K562 (cell line): ENCODE results near the gene TNFRSF19. TPM values are rescaled to one million over a fixed set of nuclear protein-coding genes. Genes with fewer than 3 reads are reported as not detected.

Experiments used
- ATAC-seq: fragments of 200-7000 bp; cut with Tn5 transposase; 3 replicates; pipeline ENCODE4 v1.9.1; 2020; ENCODE audit warnings: moderate library complexity
- BruUV-seq: library from RNA; stranded (reverse); fragments of 400-500 nt; replicated peaks from 2 replicates; lab custom pipeline; 2021; lab: Mats Ljungman, UMichigan
- CTCF ChIA-PET: fragments of 300-600 bp; formaldehyde crosslinking; extraction: SDS; loops from one replicate; lab custom pipeline; 2021; ENCODE audit warnings: low intra/inter-chr PET ratio; lab: Yijun Ruan, JAX
- POLR2A ChIA-PET: fragments of 300-600, 350-650 bp; sonication (Branson Sonifier 250); formaldehyde crosslinking; extraction: SDS; loops from one replicate; lab custom pipeline; 2021; ENCODE audit warnings: antibody characterized with exemption, inconsistent platforms; lab: Yijun Ruan, JAX
- DNase-seq, 4 experiments: peaks; one replicate each; pipeline versions ENCODE4 v3.0.0 to v3.0.0-alpha.2; 2011 to 2018; ENCODE audit warnings: low spot score in 3 of 4, mixed read lengths in 3 of 4; ENCODE audit errors: extremely low read depth in 1 of 4
- FAIRE-seq: peaks from 2 replicates; lab custom pipeline; 2011; peaks lifted over from hg19 to GRCh38; lab: Jason Lieb, UNC
- H2AFZ ChIP-seq: 2 replicates; pipeline ENCODE4 v1.6.0; 2011; ENCODE audit warnings: low read depth, low read length, control low read depth, inconsistent platforms
- H3K27ac ChIP-seq: fragments of 200-600 bp; 3 replicates; pipeline ENCODE4 v1.8.0; 2011; ENCODE audit warnings: low read depth, mild to moderate bottlenecking, control low read depth, inconsistent platforms, low read length, moderate library complexity, mixed read lengths; ENCODE audit errors: extremely low read depth
- H3K27me3 ChIP-seq, 2 experiments: fragments of 300-600 bp in 1 of 2; 2 replicates in 1 of 2; 3 replicates in 1 of 2; pipeline versions ENCODE4 v1.6.0 to v1.8.0; 2011; ENCODE audit warnings: inconsistent platforms in 2 of 2, low read length in 2 of 2, mild to moderate bottlenecking in 1 of 2, mixed read lengths in 1 of 2, moderate library complexity in 1 of 2; ENCODE audit not compliant: control insufficient read depth in 2 of 2, insufficient read depth in 2 of 2
- H3K36me3 ChIP-seq: fragments of 300-600 bp; 3 replicates; pipeline ENCODE4 v1.8.0; 2011; ENCODE audit warnings: mild to moderate bottlenecking, low read length, inconsistent platforms; ENCODE audit not compliant: control insufficient read depth, insufficient read depth
- H3K4me1 ChIP-seq, 2 experiments: fragments of 200-600 bp in 1 of 2; replicated peaks in 1 of 2; 2 replicates in 1 of 2; 3 replicates in 1 of 2; pipeline versions ENCODE4 v1.5.1 to v1.8.0; 2011; ENCODE audit warnings: inconsistent platforms in 2 of 2, low read length in 2 of 2, mild to moderate bottlenecking in 1 of 2, mixed read lengths in 1 of 2, moderate library complexity in 1 of 2; ENCODE audit not compliant: control insufficient read depth in 2 of 2, insufficient read depth in 2 of 2
- H3K4me2 ChIP-seq: 2 replicates; pipeline ENCODE4 v1.6.1; 2011; ENCODE audit warnings: low read length, control low read depth, inconsistent platforms, mixed read lengths; ENCODE audit not compliant: insufficient read depth
- H3K4me3 ChIP-seq: fragments of 200-600 bp; sonication (generic), shearing (Covaris generic); 2 replicates; pipeline ENCODE4 v1.5.1; 2016; ENCODE audit warnings: control low read depth, inconsistent platforms
- H3K79me2 ChIP-seq: fragments of 200-600 bp; 3 replicates; pipeline ENCODE4 v1.8.0; 2011; ENCODE audit warnings: low read length, inconsistent platforms; ENCODE audit not compliant: control insufficient read depth, insufficient read depth
- H3K9ac ChIP-seq, 2 experiments: 2 replicates each; pipeline versions ENCODE4 v1.6.0 to v1.6.1; 2011; ENCODE audit warnings: low read depth in 2 of 2, low read length in 2 of 2, control low read depth in 1 of 2, inconsistent platforms in 1 of 2, mild to moderate bottlenecking in 1 of 2, mixed read lengths in 1 of 2; ENCODE audit not compliant: insufficient read depth in 1 of 2
- H3K9me1 ChIP-seq: one replicate; pipeline ENCODE4 v1.6.0; 2011; ENCODE audit warnings: inconsistent platforms, mild to moderate bottlenecking, low read length, moderate library complexity; ENCODE audit not compliant: control insufficient read depth, insufficient read depth
- H3K9me3 ChIP-seq: replicated peaks from 2 replicates; pipeline ENCODE4 v1.5.1; 2011; ENCODE audit warnings: low read depth, low read length, inconsistent platforms; ENCODE audit not compliant: control insufficient read depth, insufficient read depth
- H4K20me1 ChIP-seq: replicated peaks from 2 replicates; pipeline ENCODE4 v1.6.1; 2011; ENCODE audit warnings: low read length, inconsistent platforms, mixed read lengths; ENCODE audit not compliant: control insufficient read depth, insufficient read depth
- ATF7 ChIP-seq: fragments of 450-650 bp; IDR thresholded peaks from 2 replicates; pipeline ENCODE4 v1.7.1; 2014; ENCODE audit warnings: mild to moderate bottlenecking, moderate library complexity
- HMG20A ChIP-seq: fragments of 450-650 bp; formaldehyde crosslinking; conservative IDR thresholded peaks from 2 replicates; pipeline ENCODE4 v1.4.0; 2020; ENCODE audit warnings: mild to moderate bottlenecking, mixed read lengths
- HMGN3 ChIP-seq: IDR thresholded peaks from 2 replicates; pipeline ENCODE4 v1.6.1; 2011; ENCODE audit warnings: borderline replicate concordance, low read depth, mild to moderate bottlenecking, mixed read lengths, low read length; ENCODE audit not compliant: insufficient read length; ENCODE audit errors: extremely low read depth
- HNRNPH1 ChIP-seq: fragments of 200-400 bp; formaldehyde crosslinking; optimal IDR thresholded peaks from 2 replicates; pipeline ENCODE3; 2017; ENCODE audit warnings: low read depth, mild to moderate bottlenecking, low read length, moderate library complexity
- KDM1A ChIP-seq, 2 experiments: fragments of 450-650 bp; IDR thresholded peaks; 2 replicates each; pipeline ENCODE4 v1.6.1; 2016; ENCODE audit warnings: mild to moderate bottlenecking in 2 of 2
- NCOA2 ChIP-seq, 2 experiments: fragments of 450-650 bp; IDR thresholded peaks; 2 replicates each; pipeline ENCODE4 v1.6.1; 2018; ENCODE audit warnings: mild to moderate bottlenecking in 2 of 2, moderate library complexity in 1 of 2; ENCODE audit not compliant: partially characterized antibody in 2 of 2
- ZNF175 ChIP-seq: fragments of 200-800 bp; sonication (Bioruptor generic); IDR thresholded peaks from 2 replicates; pipeline ENCODE4 v1.6.1; 2016; ENCODE audit warnings: low read depth, mild to moderate bottlenecking, missing genetic modification characterization, missing compliant biosample characterization
- ZNF76 ChIP-seq: fragments of 250-450 bp; sonication (Bioruptor Pico); IDR thresholded peaks from 2 replicates; pipeline ENCODE4 v1.4.0; 2020; ENCODE audit warnings: mild to moderate bottlenecking, moderate library complexity, borderline replicate concordance
- WGBS: fragments of 100-300 bp; shearing (Covaris generic); methylation state at CpG from one replicate; pipeline ENCODE4 v1.1.6; 2016; ENCODE audit warnings: low coverage, mixed read lengths; ENCODE audit not compliant: insufficient coverage; ENCODE audit errors: missing lambda C conversion rate; 5-methylcytosine and 5-hydroxymethylcytosine counted together
- in situ Hi-C: fragments of 300-500 bp; cut with MboI; formaldehyde crosslinking; loops from 4 replicates; pipeline ENCODE4 v1.15.0; 2018; ENCODE audit warnings: inconsistent platforms, mixed read lengths
- intact Hi-C: fragments of 100-400 bp; cut with micrococcal nuclease; formaldehyde crosslinking; loops from 2 replicates; pipeline ENCODE4 v1.14.2; 2022
- polyA plus RNA-seq, 8 experiments: library from polyadenylated mRNA; depleted of rRNA in 4 of 8; stranded (reverse) in 5 of 8; unstranded in 3 of 8; fragments of >200 nt; fragmentation: Nextera tagmentation in 2 of 8; fragmentation: Illumina TruSeq in 1 of 8; extraction: Ambion mirVana in 2 of 8; extraction: Trizol in 1 of 8; gene quantifications; 2 replicates each; pipeline versions ENCODE4 v1.2.1 to v1.2.3, GENCODE V29; 2011 to 2014; ENCODE audit warnings: inconsistent platforms in 1 of 8, missing spikeins in 1 of 8
- total RNA-seq, 7 experiments: library from RNA; depleted of rRNA in 6 of 7; stranded (reverse); fragments of >200 nt in 6 of 7; fragmentation: Illumina TruSeq in 2 of 7; extraction: Trizol in 2 of 7; gene quantifications; 2 replicates each; pipeline versions ENCODE4 v1.2.1 to v1.2.3, GENCODE V29; 2011 to 2021; ENCODE audit warnings: low replicate concordance in 1 of 7

Gene TNFRSF19
- total and polyA plus RNA-seq, 9 of the 15 experiments (the other 6 are each of a cell fraction or from before 2014, with no cell fraction given), result 0.01 to 0.07 TPM; not detected in 7

DNA sequence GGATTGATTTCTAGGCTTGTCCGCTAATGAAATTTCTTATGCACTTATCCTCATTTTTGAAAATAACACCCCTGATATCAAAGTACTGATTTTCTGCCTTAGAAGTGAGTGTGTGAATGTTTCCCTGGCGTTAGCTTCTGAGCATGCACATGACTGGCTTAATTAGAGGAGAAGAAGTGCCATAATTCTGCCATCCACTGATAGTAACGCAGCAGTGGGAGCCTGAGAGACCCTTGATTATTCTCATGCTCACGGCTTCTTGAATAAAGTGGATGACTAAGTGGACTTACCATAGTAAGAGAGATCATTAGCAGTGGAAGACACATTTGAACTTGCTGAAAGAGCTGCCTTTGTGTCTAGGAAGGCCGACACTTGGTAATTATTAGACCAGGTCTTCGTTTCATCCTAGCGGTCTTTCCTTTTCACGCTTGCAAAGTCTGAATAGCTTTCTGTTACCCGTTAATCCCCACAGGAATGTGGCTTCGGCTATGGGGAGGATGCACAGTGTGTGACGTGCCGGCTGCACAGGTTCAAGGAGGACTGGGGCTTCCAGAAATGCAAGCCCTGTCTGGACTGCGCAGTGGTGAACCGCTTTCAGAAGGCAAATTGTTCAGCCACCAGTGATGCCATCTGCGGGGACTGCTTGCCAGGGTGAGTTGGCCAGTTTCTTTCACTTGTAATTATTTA is 45.3 kb downstream of the TNFRSF19 start:
- TF ChIP-seq ATF7, result no peak
- no peak for TF ChIP-seq KDM1A (IDR thresholded peaks at IDR 0.05)
- TF ChIP-seq HMG20A (CRISPR knock-in tag), result no peak
- TF ChIP-seq ZNF175, result no peak
- TF ChIP-seq HMGN3, result no peak
- TF ChIP-seq ZNF76 (CRISPR knock-in tag), result no peak
- no peak for TF ChIP-seq NCOA2 (IDR thresholded peaks at IDR 0.05; ENCODE audit: partially characterized antibody in 2 of 2)
- TF ChIP-seq HNRNPH1, result no peak
- H2AFZ ChIP-seq, result no peak overlapping the region
- under 1% methylated on average over 15 of the region's 15 CpGs for WGBS
- FAIRE-seq (no peak), DNase-seq (no peak), ATAC-seq (no peak)
- no peak overlapping the region for H3K4me2 ChIP-seq
- H3K79me2 ChIP-seq, result no peaks in the 10 kb centered on the region
- no TSS peak for BruUV-seq
- CTCF ChIA-PET, result no interaction called here
- no peak overlapping the region for H3K27ac ChIP-seq
- no peaks in the 10 kb centered on the region for H3K4me1 ChIP-seq
- no peaks in the 10 kb centered on the region for H3K9me3 ChIP-seq
- peaks cover 3 to 5% of the 10 kb centered on the region in 2 experiments; a peak in 2 of 5 replicates for H3K27me3 ChIP-seq
- POLR2A ChIA-PET, result no interaction called here
- no peak overlapping the region for H3K9ac ChIP-seq
- H3K36me3 ChIP-seq, result no peaks in the 10 kb centered on the region
- intact Hi-C loops, result no loop called here
- no peaks in the 10 kb centered on the region for H4K20me1 ChIP-seq
- no peaks in the 10 kb centered on the region for H3K9me1 ChIP-seq
- H3K4me3 ChIP-seq, result no peak overlapping the region
- in situ Hi-C loops, result no loop called here
